CD4-positive, alpha-beta T cell treated with Interleukin-6 for 4 hours (primary cell): ENCODE data around the gene CCDC47.
"Not testable (repeated sequence)": the region's sequence is repeated elsewhere in the genome, so short reads cannot be mapped to it uniquely, and the experiment has no call there.

Experiments
- DNase-seq: peaks from one replicate; pipeline ENCODE4 v3.0.0-alpha.2; 2020; ENCODE audit warnings: mixed read lengths

CCDC47 gene

DNA sequence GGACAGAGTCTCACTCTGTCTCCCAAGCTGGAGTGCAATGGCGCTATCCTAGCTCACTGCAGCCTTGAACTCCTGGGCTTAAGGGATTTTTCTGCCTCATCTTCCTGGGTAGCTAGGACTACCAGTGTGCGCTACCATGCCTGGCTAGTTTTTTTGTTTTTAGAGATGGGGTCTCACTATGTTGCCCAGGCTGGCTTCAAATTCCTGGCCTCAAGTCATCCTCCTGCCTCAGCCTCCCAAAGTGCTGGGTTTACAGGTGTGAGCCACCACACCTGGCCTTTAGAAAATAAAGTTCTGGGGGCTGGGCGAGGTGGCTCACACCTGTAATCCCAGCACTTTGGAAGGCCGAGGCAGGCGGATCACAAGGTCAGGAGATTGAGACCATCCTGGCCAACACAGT is 53.2 kb downstream of the CCDC47 start:
- not testable (repeated sequence) for DNase-seq

GRCh38 chr17:63718988-63719387 is 54.4 kb downstream of the CCDC47 start:
- no peak for DNase-seq

DNA sequence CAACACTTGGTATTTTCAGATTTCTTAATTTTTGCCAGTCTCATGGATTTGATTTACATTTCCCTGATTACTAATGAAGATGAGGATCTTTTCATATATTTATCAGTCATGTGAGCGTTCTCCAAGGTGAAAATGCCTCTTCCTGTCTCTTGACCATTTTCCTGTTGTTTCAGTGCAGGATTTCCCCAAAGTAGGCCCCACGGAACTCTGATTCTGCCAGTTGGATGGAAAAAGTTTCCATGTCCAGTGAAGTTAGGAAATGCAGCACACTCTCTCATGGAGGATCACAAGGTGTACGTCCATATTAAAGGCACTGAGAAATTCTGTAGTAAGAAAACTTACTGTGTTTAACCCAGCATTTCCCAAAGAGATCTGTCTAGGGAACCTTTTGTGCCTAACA is 57.0 kb downstream of the CCDC47 start:
- DNase-seq: no peak

GRCh38 chr17:63714550-63715277 is 58.7 kb downstream of the CCDC47 start:
- DNase-seq: no peak

GRCh38 chr17:63709110-63709509 is 64.3 kb downstream of the CCDC47 start:
- no peak for DNase-seq

DNA sequence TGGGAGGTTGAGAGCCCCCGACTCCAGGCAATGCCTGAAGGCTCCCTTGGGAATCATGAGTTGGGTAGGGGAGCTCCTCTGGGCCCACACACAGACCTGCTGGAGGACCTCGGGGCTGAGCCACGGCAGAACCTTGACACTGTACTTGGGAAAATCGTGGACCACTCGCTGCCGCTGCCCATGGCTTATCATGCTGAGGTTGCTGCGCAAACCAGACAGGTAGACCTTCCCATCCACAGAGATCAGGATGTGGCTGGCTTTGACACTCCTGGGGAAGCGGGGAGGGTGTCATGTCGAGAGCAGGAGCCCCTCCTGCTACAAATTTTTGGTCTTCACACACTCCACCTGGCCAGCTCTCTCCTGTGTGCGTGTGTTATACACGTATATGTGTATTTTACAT is 66.2 kb downstream of the CCDC47 start:
- DNase-seq: peak; percentile 62

DNA sequence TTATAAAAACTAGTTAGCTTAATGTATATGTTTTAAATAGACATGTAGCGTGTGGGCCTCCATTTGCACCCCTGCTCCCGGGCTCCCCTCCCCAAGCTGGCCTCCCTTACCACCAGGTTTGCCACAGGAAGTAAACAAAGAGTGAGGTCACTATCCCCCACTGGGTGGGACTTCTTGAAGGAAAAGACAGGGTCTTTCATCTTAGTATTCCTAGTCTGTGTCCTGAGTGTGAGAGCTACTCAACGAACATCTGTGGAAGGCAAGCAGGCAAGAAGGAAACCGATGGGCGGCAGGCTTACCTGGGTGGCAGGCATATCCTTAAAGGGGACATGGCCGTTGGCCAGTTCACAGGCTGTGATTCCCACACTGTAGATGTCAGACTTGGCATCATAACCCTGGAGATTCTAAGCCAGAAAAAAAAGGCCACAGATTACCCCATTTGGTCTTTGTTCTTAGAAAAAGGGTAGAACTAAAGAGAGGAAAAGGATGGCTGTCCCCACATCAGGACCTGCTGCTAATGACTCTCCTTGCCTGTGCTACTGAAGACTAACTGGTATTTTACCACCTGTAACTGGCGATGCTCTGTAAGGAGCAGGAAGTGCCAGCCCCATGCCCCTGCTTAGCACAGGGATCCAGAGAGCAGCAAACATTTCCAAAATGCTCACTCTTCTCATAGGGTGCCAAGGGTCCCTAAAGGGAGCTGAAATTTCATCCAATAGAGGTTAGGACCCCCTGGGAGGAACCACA is 66.9 kb downstream of the CCDC47 start:
- DNase-seq: peak; percentile 50

- no peak for DNase-seq
Observed at GRCh38 chr17:63705657-63706056, 67.7 kb downstream of the CCDC47 start.

DNA sequence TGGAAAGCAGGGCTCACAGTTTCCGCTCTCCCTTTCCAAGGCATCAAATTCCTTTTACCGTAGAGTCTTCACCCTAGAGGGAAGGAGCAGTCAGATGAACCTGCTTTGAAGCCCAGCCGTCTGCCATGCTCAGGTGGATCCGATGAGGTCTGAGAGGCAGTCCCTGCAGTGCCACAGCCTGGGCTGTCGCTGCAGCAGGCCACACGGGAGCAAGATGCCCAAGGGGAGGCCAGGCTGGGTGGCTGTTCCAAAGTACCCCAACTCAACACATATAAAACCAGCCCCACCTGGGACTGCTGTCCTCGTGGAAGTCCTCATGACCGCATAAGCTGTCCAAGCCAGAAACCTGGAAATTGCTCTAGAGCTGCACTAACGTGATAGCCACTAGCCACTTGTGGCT is 68.6 kb downstream of the CCDC47 start:
- DNase-seq: no peak

- DNase-seq: no peak
Observed at GRCh38 chr17:63704259-63704576, 69.2 kb downstream of the CCDC47 start.

GRCh38 chr17:63703556-63704258 is 69.7 kb downstream of the CCDC47 start:
- DNase-seq: no peak

GRCh38 chr17:63703029-63703428 is 70.4 kb downstream of the CCDC47 start:
- no peak for DNase-seq

DNA sequence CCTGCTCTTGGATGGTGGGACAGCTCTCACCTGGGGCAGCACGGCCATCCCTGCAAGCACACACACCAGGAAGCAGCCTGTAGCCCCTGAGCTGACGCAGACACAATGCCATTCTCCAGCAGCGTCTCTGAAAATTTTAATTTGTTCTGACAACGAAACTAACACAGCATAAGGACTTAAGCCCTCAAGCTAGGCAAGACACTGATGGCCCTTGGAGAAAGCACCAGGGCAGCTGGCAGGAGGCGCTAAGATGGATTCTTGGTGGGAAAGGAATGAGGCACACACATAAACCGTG is 70.7 kb downstream of the CCDC47 start:
- DNase-seq: no peak

- peak; percentile 93 for DNase-seq
Observed at GRCh38 chr17:63701868-63702720, 71.3 kb downstream of the CCDC47 start.

DNA sequence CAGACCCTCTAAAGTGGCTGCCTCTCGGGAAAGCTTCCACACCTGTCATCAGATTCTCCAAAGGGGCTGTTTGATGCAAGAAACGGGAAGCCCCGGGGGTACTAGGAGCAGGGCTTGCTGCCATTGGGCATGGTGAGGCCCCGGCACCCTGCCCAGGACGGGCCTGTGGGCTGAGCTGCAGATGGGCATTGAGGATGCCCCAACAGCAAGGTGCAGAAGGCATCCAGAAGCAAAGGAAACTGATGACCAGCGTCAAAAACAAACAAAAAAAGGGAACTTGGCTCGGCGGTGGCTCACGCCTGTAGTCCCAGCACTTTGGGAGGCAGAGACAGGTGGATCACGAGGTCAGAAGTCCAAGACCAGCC is 72.0 kb downstream of the CCDC47 start:
- DNase-seq: no peak

GRCh38 chr17:63700528-63701455 is 72.6 kb downstream of the CCDC47 start:
- peak; percentile 70 for DNase-seq

DNA sequence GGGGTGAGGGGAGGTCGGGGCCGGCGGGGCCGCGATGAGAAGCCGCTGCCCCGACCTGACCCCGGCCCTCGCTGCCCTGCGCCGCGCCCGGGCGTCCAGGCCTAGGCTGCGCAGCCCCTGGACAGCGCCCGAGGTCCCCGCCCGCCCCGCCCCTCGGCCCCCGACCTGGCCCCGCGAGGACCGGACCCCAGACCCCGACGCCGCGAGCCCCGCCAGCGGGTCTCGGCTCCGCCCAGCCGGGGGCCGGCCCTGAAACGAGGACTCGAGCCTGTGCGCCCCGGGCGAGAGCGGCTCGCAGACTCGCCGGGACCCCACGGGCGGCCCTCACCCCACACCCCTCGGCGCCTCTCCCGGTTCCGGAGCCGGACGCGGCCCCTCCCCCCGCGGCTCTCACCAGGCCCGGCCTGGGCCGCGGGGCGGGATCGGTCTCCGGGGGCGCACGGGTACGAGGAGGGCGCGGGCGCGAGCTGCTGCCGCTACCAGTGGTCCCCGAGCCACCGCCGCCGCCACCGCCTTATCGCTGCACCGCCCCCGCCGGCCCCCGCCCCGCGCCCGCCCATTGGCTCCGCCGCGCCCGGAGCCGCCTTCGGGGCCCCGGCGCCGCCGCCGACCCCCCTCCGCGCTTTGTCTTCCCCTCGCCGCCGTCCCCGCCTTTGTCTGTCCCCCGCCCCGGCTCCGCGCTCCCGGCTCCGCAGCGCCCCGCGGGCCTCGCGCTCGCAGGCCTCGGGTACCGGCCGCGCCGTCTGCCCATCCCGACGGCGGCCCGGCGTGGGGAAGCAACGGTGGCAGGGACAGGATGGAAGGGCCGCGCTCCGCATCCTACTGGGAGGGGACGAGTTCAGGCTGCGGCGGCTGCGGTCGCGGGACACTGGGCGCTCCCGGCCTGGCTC is 73.5 kb downstream of the CCDC47 start, which contains the start of gene LIMD2:
Gene LIMD2 (minus strand): TSS at position 488 of the 890 bp plus-strand sequence. CDS start 827 bp downstream, outside the sequence.
- peak; percentile 92 for DNase-seq

GRCh38 chr17:63698886-63699637 is 74.3 kb downstream of the CCDC47 start:
- peak; percentile 94 for DNase-seq

GRCh38 chr17:63698381-63698885 is 75.0 kb downstream of the CCDC47 start:
- peak; percentile 54 for DNase-seq
